Fibroblast of pulmonary artery (primary cell): ENCODE results near the gene P2RX7.
A peak's percentile ranks its signal among the peaks of the same experiment; 100 is the strongest.

Source experiments
- DNase-seq: peaks from one replicate; pipeline ENCODE4 v3.0.0-alpha.2; 2010; ENCODE audit warnings: low read depth
- H3K4me3 ChIP-seq: replicated peaks from 2 replicates; pipeline ENCODE4 v1.5.1; 2011; ENCODE audit warnings: low read depth, mild to moderate bottlenecking, control low read depth, low read length, moderate library complexity
- TF ChIP-seq, protein P1 (sequence below): IDR thresholded peaks from 2 replicates; pipeline ENCODE4 v1.5.1; 2011; ENCODE audit warnings: mild to moderate bottlenecking, control low read depth, low read length, inconsistent platforms; ENCODE audit errors: missing control alignments

Gene P2RX7

GRCh38 chr12:121214855-121215745 is 82.4 kb downstream of the P2RX7 start:
- peak; percentile 84 for DNase-seq
- H3K4me3 ChIP-seq = no peak overlapping the region
- TF ChIP-seq, protein P1, sequence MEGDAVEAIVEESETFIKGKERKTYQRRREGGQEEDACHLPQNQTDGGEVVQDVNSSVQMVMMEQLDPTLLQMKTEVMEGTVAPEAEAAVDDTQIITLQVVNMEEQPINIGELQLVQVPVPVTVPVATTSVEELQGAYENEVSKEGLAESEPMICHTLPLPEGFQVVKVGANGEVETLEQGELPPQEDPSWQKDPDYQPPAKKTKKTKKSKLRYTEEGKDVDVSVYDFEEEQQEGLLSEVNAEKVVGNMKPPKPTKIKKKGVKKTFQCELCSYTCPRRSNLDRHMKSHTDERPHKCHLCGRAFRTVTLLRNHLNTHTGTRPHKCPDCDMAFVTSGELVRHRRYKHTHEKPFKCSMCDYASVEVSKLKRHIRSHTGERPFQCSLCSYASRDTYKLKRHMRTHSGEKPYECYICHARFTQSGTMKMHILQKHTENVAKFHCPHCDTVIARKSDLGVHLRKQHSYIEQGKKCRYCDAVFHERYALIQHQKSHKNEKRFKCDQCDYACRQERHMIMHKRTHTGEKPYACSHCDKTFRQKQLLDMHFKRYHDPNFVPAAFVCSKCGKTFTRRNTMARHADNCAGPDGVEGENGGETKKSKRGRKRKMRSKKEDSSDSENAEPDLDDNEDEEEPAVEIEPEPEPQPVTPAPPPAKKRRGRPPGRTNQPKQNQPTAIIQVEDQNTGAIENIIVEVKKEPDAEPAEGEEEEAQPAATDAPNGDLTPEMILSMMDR = no peak

DNA sequence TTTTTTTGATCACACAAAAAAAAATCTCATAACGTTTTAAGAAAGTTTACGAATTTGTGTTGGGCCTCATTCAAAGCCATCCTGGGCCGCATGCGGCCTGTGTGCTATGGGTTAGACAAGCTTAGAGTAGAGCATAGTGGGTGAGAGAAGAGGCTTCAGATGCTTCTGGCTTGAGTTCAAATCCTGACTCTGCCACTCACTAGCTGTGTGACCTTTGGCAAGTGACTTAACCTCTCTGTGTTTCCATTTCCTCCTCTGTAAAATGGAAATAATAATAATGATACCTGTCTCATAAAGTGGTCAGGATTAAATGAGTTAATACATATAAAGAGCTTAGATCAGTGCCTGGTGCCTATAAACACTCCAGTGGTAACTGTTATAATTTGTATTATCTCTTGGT is 83.4 kb downstream of the P2RX7 start:
- no peak for DNase-seq
- TF ChIP-seq, protein P1 = no peak
- no peak overlapping the region for H3K4me3 ChIP-seq

- no peak for DNase-seq
- TF ChIP-seq, protein P1 = no peak
- H3K4me3 ChIP-seq = no peak overlapping the region
Observed at GRCh38 chr12:121217063-121217462, 84.4 kb downstream of the P2RX7 start.

- TF ChIP-seq, protein P1 = no peak
- H3K4me3 ChIP-seq = no peak overlapping the region
- DNase-seq = no peak
Observed at GRCh38 chr12:121217761-121218160, 85.1 kb downstream of the P2RX7 start.

GRCh38 chr12:121218588-121219352 is 86.1 kb downstream of the P2RX7 start:
- TF ChIP-seq, protein P1 = no peak
- no peak for DNase-seq
- no peak overlapping the region for H3K4me3 ChIP-seq

DNA sequence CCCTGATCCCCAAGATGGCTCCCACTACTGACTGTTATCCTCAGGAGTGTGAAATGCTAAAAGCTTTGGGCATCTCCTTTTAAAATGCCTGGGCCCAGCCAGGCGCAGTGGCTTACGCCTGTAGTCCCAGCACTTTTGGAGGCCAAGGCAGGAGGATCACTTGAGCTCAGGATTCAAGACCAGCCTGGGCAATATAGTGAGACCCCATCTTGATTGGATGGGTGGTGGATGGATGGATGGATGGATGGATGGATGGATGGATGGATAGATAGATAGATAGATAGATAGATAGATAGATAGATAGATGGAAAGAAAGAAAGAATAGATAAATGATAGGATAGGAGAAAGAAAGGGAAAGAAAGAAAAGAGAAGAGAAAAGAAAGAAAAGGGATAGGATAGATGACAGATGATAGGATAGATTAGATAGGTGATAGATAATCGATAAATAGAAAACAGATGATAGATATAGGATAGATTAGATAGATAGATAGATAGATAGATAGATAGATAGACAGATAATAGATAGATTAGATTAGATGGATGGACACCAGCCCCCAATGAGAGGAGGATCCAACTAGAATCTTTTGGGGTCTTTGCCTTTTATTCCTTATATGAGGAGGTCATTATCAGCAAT is 86.8 kb downstream of the P2RX7 start:
- no peak for DNase-seq
- no peak overlapping the region for H3K4me3 ChIP-seq
- TF ChIP-seq, protein P1 = no peak
